GM21576 (cell line): ENCODE measurements around the gene NEGR1.
"Not testable (repeated sequence)": the region's sequence is repeated elsewhere in the genome, so short reads cannot be mapped to it uniquely, and the experiment has no call there.

Source experiments
- ATAC-seq: cut with Tn5 transposase; IDR thresholded peaks from one replicate; pipeline ENCODE4 v1.9.1; 2021; ENCODE audit warnings: mild to moderate bottlenecking, moderate library complexity; ENCODE audit not compliant: unreplicated experiment

NEGR1 gene

DNA sequence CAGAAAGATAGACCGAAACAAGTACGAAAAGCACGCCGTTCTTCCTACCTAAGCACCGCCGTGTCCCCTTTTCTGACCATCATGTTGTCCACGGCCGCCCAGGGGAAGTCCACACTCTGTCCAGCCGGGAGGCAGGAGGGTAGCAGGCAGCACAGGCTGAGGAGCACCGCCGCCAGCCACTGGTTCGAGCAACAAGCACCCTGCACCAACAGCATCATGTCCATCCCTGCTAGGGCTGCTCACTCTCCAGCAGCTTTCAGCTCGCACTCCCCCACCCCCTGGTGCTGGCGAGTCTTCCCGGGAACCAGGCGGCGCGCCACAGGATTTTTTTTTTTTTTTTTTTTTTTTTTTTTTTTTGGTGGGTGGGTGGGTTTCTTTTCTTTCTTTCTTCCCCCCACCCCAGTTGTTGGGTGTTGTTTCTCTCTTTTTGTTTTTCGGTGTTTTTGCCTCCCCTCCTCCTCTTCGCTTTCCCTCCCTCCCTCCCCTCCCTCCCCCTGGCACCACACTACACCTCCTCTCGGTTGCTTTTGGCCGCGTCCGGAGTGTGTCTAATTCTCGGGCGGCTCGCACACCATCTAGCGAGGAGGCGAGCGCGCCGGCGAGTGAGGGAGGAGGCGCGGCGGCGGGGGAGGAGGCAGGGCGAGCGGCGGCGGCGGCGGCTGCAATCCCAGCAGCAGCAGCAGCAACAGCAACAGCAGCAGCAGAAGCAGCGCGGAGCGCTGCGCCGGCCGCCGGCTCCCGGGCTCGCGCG is at the start of gene NEGR1:
TSS of gene NEGR1 (minus strand) at position 269 of the 751 bp plus-strand sequence.
- peak; percentile 65 for ATAC-seq

DNA sequence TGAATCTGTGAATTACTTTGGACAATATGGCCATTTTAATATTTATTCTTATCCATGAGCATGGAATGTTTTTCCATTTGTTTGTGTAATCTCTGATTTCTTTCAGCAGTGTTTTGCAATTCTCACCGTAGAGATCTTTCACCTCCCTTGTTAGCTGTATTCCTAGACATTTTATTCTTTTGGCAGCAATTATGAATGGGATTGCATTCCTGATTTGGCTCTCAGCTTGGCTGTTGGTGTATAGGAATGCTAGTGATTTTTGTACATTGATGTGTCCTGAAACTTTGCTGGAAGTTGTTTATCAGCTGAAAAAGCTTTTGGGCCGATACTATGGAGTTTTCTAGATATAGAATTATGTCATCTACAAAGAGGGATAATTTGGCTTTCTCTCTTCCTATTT is 44.2 kb upstream of the NEGR1 start:
- ATAC-seq, result no peak

DNA sequence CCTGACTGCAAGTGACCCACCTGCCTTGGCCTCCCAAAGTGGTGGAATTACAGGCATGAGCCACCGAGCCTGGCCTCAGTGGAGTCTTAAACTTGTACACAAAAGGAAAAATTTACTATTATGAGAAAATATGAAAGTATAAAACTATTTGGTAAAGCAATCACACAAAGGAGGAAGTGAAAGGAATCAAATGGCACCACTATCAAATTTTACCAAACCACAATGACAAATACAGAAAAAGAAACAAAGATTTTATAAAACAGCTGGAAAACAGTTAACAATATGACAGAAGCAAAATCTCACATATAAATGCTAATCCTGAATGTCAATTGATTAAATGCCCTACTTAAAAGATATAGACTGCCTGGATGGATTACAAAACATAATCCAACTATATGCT is 42.1 kb upstream of the NEGR1 start:
- no peak for ATAC-seq

DNA sequence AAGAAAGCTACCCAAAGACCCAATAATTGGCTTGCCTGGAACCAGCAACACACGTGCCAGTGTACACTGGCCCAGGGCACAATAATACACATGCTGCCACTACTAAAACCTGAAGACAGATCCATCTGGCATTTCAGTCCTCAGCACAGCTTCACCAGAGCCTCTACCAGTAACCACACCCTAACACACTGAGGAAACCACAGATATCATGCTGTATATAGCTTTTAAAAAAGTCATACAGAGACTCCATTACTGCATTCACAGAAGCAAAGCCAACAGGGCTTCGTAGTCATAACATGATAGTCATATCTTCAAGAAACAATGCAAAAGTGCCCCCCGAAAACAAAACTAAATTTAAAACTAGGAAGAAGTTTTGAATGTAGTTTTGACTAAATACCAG is 40.6 kb upstream of the NEGR1 start:
- no peak for ATAC-seq

DNA sequence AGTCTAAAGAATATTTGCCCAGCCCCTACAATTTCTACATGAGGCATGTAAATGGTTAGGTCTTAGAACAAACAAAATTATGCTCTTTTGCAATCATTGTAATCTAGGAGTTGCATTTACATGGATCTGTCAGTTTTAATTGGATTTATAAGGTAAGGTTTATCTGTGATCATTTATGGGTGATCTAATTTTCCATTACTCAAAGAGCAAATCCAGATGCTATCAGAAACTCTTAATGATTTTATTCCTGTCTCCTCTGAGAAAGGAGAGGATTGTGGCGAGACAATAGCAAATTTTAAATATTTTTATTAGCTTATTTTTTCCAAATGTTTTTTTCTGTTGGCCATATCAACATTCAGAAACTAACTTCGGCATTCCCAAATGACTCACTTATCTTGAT is 14.2 kb upstream of the NEGR1 start:
- ATAC-seq, result no peak

DNA sequence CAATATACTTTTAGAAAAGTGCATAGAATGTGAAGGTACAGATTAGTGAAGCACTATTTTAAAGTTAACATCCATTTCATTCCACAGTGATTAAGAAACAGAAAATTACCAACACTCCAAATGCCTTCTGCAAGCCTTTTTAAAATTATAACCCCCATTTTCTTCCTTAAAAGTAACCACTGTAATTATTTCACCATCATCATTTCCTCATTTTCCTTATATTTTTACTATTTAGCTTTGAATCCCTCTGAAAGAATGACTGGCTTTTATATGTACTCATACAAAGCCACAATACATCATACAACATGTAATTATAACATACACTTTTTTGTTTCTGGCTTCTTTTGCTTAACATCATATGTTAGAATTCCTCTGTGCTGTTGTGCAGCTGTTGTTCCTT is 6.5 kb upstream of the NEGR1 start:
- no peak for ATAC-seq

DNA sequence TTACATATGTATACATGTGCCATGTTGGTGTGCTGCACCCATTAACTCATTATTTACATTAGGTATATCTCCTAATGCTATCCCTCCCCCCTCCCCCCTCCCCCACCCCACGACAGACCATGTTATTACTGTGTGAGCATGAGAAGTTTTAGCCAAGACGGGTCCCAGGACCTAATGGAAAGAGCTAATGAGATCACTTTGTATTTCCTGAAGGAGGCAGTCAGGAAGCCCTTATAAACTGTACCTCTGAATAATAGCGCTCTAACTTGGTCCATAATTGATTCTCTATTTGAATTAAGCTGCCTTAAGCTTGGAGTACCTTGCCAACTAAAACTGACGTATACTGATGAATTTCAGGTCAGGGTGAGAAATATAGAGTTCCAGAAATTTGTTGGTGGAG is 4.1 kb upstream of the NEGR1 start:
- ATAC-seq, result no peak

DNA sequence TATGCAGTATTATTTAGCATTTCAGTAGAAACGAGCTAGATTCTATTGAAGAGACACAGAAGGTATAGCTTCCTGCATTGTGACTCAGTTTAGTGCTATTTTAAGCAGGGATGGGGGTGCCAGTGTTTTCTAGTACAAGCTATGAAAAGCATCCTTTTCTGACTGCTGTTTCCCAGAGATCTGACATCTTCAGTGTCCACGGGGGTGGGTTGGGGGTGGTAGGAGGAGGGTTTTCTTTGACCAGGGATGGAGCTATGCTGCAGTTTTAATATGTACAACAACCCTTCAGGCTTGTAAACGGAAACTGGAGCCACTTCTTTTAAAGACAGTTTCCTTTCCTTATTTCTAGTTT is 2.7 kb upstream of the NEGR1 start:
- no peak for ATAC-seq

DNA sequence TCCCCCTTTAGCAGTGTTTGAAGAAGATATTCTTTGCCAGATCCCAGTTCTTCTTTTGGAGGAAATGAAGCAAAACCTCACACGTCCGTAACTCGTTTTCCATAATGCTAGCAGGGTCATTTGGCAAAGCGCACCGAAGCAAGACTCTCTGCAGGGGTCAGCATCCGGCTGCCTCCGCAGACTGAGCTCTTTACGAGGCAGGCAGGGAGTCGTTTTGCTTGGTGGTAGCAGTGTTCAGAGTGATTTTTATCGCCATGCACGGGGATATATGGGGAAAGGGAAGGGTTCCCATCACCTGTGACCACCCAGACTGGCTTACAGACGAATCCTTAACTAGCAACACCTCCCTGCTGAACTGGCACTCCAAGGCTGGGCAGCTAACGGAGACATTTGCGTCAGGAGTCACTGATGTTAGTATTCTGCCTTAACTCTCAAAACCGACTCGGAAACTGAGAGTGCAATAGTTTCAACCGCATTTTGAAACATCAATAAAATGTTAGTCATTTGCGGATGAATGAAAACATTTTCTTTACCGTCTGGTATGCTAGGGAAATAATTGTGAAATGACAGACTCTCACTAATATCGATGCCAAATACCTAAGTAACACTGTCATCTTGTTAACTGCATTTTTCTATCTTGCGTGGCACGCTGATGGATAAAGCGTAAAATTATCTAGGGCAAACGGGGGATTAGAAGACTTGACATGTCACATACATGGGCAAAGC is 2.2 kb upstream of the NEGR1 start:
- ATAC-seq, result peak; percentile 52

DNA sequence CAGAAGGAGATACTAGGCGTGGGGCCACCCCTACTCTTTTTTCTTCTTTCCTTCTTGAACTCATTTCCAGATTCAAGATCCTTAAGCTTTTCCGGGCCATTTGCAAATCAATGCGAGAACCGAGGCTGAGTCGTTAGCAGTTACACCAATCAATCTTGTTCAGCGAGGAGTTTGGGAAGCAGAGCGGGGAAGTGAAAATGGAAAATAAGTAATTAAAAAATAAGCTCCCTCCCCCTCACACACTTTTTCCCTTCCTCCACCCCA is 1.7 kb upstream of the NEGR1 start:
- no peak for ATAC-seq

DNA sequence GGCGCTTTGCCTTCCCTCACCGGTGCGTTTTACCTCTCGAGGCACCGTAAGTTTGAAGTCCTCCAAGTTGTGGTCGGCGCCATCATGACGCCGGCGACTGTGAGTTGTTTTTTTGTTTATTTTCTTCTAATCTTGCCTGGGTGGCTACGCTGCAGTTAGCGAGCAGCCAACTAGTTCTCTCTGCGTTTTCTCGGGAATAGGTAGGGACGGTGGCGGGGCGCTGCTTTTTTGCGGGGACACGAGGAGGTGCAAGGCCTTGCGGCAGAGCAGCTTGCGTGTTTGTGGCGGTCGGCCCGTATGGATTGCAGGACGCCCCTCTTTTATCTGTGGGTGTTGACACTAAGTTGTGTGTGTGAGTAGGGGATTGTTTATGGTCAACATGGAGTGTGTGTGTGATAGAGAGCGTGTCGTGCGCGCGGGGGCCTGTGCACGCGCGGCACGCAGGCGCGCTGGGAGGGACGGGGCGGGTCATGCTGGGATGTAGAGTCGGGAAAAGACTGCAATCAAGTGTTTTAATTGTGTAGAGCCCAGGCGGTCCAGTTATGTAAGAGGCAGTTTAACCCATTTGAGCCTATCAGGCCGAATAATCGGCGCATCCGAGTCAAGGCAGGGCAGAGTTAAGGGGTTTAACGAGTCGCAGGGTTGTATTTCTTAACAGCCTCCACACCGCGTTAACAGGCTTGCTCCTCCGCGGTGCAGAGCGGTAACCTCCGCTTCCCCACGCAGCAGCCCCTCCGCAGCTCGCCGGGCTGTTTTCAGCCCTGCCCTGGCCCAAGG is 1.2 kb upstream of the NEGR1 start:
- ATAC-seq, result no peak

DNA sequence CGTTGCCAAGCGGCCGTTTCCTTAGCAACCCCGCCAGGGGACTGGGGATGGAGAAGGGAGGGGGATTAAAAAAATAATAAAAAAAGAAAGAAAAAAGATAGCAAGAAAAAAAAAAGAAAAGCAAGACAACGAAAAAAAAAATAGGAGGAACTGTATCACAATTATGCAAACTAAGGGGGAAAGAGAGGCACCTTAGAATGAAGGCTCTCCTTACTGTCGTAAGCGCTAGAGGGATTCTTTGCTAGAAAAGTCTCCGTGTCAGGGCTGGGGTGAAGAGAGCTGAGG is 625 bp upstream of the NEGR1 start:
- peak; percentile 23 for ATAC-seq

DNA sequence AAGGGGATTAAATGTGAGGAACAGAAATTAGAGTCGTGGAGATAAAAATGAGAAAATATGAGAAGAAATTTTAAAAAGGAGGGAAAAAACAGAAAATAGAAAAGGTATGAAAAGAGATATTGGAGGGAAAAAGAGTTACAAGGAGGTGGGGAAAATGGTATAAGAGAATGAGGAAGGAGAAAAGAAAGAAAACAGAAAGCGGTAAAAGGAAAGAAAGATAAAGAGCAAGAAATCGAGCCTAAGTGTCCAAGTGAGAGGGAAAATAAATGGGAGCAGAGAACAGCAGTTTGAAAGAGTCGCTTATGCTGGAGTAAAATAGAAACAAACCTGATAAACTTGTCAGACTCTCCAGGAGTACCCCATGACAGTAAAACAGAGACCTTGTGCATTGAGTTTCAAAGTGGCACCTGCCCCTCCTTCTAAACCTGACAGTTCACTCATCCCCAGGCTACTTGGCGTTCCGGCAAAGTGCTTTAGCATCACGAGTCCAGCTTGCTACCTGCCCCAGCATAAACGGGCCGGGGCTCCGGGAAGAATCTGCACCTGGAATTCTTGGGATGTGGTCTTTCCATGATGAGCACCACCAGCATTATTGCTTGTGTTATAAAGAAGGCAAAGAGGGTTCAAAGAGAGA is 585 bp downstream of the NEGR1 start:
- ATAC-seq, result no peak

DNA sequence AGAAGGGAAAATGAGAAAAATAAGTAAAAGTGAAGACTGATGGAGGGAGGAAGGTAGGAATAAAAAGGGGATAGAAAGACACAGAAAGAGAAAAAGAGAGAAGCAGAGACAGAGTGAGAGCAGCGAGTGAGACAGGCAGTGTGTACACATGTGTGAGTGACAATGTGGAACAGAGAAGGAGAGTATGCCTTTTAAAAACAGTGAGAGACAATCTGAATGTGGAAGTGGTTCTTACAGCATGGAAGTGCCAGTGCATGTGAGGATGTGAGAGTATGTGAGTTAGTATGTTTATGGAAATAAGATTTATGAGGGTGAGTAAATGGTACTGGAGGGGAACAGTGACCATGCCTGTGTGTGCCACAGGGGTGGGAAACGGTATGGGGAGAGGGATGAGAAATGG is 1.2 kb downstream of the NEGR1 start:
- ATAC-seq, result no peak

DNA sequence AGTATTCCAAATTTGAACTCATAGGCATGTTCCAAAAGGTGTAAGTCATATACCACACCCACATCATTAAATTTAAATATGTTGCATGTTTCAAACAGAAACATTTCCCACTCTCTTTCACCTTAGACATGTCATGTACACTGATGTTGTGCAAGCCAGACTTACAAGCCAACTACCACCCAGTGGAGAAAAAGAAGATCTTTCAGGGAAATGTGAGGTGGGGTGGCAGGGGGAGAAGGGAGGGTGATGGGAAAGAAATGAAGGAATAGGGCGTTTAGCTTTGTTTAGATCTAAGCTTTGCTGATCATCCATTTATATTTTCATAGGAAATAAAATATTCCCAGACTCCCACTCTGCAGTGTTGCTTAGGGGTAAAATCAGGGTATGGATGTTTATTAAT is 1.6 kb downstream of the NEGR1 start:
- ATAC-seq, result no peak

DNA sequence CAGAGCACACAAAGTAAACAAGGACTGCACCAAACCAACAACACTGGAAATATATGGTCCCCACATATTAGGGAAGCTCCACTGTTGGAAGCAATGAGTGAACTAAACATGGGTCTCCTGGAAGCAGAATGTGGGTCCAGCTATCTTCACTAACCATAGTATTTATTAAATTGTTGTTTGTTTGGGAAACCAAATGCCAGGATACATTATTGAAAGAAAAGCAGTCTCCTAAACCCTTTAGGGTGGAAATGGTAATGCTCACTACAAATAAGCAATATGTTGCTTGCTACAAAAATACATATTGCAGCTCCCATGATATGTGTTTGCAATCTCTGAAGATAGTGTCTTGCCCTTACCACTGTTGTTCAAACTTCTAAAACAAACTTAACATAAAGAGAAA is 2.2 kb downstream of the NEGR1 start:
- ATAC-seq, result no peak

DNA sequence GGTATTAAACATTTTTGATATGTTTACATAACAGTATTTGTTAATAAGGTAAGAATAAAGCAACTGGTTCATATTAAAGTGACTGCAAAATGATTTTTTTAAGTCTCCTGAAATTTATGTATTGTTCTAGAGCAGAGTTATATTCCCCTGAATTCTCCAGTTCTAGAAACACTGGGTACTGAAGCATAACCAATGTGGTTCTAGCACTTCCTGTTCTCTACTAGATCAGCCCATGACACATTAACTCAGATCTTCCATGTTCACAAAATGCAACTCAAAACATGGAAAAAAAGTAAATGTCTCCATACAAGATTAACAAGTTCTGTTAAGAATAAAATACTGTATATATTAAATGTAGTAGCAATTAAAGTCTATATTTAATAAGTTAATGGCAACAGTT is 3.9 kb downstream of the NEGR1 start:
- peak; percentile 38 for ATAC-seq

DNA sequence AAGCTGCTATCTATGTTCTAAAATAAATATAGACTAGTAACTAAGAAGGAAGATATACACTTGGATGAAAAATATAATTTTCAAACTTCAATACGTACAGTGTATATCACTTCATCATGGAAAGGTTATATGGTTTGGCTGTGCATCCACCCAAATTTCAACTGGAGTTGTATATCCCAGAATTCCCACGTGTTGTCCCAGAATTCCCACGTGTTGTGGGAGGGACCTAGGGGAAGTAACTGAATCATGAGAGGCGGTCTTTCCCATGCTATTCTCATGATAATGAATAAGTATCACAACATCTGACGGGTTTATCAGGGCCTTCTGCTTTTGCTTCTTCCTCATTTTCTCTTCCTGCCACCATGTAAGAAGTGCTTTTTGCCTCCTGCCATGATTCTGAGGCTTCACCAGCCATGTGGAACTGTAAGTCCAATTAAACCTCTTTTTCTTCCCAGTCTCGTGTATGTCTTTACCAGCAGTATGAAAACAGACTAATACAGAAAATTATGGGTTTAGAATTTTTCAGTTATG is 10.7 kb downstream of the NEGR1 start:
- ATAC-seq, result no peak

DNA sequence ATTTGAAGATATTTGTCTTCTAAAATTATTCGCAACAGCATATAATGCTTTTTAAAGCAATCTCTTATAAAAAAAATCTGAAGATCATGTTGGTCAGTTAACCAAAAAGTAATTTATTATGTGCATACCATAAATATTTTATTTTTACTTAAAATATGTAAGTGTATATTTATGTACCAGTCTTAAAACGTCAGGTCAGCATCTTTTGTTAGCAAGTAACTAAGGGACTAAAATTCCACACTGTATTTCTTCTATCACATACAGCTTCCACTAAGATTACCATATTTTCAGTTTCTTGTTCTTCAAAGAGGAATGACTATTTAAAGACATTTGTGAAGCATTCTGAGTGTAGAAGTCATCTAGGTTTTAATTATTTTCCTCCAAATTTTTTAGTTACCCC is 19.6 kb downstream of the NEGR1 start:
- no peak for ATAC-seq

DNA sequence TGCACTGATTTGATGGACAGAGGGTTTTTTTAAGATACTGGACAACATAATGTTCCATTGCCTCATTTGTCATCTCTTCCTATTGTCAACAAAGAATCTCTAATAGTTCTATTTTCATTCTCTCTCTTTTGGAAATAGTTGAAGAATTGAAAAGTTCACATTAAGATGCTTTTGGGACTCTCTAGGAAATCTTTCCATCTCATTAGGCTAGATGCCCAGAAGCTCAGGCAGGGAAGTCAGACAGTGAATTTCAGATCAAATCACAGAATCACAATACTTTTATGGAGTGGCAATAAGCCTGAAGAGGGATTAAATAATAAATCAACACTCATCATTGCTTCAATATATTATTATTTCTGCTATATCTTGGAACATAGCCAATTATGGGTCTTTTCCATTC is 29.2 kb downstream of the NEGR1 start:
- ATAC-seq, result no peak

DNA sequence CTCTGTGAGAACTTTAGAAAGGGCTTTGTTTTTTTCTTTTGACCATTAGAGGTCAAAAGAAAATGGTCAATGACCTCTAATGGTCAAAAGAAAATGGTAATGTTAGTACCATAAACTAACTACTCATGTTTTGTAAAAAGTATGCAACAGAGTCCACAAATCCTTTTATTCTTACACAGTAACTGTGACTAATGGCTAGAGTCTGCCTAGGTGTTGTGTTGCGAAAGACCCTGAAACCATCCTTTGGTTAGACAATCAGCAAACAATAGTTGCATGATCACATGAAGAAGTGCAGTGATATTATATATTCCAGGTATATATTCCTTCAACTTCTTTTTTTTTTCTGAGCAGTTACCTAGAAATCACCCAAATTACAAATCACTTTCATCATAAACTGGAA is 40.9 kb downstream of the NEGR1 start:
- ATAC-seq, result no peak

DNA sequence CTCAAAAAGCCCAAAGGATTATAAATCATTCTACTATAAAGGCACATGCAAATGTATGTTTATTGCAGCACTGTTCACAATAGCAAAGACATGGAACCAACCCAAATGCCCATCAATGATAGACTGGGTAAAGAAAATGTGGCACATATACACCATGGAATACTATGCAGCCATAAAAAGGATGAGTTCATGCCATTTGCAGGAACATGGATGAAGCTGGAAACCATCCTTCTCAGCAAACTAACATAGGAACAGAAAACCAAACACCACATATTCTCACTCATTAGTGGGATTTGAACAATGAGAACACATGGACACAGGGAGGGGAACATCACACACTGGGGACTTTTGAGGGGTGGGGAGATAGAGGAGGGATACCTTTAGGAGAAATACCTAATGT is 46.4 kb downstream of the NEGR1 start:
- not testable (repeated sequence) for ATAC-seq
